GM12878 (cell line): ENCODE data around the gene OR6B2.
"Not testable (repeated sequence)": the region's sequence is repeated elsewhere in the genome, so short reads cannot be mapped to it uniquely, and the experiment has no call there.

Experiments used
- NRF1 ChIP-seq: conservative IDR thresholded peaks from 2 replicates; pipeline ENCODE4 v1.6.1; 2011; ENCODE audit warnings: mild to moderate bottlenecking, low read depth, low read length, improper control_type of control experiment
- RAD21 ChIP-seq: IDR thresholded peaks from 2 replicates; pipeline ENCODE4 v1.6.1; 2011; ENCODE audit warnings: mild to moderate bottlenecking, low read depth, low read length, moderate library complexity; ENCODE audit not compliant: insufficient read depth
- ZNF274 ChIP-seq: IDR thresholded peaks from one replicate; pipeline ENCODE4 v1.8.0; 2011; ENCODE audit not compliant: insufficient read length, insufficient read depth
- TF ChIP-seq, protein P1 (sequence below), 3 experiments: IDR thresholded peaks in 2 of 3; conservative IDR thresholded peaks in 1 of 3; 2 replicates each; pipeline ENCODE4 v1.5.1; 2011; ENCODE audit warnings: low read depth in 3 of 3, low read length in 3 of 3, mild to moderate bottlenecking in 3 of 3, control low read depth in 2 of 3, moderate library complexity in 2 of 3, inconsistent platforms in 1 of 3, mixed read lengths in 1 of 3; ENCODE audit not compliant: control insufficient read depth in 2 of 3, insufficient read depth in 1 of 3; ENCODE audit errors: extremely low read depth in 1 of 3

DNA sequence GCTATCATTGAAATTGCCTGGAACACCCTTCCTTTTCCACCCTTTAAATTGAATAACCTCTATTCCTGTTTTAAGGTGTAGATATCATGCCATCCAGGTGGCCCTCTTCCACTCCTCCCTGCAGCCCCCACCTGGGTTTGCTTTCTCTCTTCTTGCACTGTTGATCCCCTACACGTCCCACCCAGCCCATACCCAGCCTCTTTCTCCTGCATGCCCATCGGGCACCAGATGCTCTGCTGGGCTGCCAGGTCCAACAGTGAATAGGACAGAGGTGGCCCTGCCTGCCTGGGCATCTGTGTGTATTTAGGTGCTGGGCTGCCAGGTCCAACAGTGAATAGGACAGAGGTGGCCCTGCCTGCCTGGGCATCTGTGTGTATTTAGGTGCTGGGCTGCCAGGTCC, 13.9 kb upstream of the OR6B2 start:
- TF ChIP-seq, protein P1, sequence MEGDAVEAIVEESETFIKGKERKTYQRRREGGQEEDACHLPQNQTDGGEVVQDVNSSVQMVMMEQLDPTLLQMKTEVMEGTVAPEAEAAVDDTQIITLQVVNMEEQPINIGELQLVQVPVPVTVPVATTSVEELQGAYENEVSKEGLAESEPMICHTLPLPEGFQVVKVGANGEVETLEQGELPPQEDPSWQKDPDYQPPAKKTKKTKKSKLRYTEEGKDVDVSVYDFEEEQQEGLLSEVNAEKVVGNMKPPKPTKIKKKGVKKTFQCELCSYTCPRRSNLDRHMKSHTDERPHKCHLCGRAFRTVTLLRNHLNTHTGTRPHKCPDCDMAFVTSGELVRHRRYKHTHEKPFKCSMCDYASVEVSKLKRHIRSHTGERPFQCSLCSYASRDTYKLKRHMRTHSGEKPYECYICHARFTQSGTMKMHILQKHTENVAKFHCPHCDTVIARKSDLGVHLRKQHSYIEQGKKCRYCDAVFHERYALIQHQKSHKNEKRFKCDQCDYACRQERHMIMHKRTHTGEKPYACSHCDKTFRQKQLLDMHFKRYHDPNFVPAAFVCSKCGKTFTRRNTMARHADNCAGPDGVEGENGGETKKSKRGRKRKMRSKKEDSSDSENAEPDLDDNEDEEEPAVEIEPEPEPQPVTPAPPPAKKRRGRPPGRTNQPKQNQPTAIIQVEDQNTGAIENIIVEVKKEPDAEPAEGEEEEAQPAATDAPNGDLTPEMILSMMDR (IDR thresholded peaks at IDR 0.05 in 2 of 3, conservative IDR thresholded peaks at IDR 0.05 in 1 of 3; ENCODE audit: control insufficient read depth in 2 of 3, extremely low read depth in 1 of 3, insufficient read depth in 1 of 3, low read depth in 3 of 3, low read length in 3 of 3): not testable (repeated sequence)
- TF ChIP-seq RAD21, ZNF274, NRF1: not testable (repeated sequence)
